ENCODE data around the gene FAM161B. TPM values are rescaled to one million over a fixed set of nuclear protein-coding genes. Genes with fewer than 3 reads are reported as not detected.

FAM161B gene, protein sequence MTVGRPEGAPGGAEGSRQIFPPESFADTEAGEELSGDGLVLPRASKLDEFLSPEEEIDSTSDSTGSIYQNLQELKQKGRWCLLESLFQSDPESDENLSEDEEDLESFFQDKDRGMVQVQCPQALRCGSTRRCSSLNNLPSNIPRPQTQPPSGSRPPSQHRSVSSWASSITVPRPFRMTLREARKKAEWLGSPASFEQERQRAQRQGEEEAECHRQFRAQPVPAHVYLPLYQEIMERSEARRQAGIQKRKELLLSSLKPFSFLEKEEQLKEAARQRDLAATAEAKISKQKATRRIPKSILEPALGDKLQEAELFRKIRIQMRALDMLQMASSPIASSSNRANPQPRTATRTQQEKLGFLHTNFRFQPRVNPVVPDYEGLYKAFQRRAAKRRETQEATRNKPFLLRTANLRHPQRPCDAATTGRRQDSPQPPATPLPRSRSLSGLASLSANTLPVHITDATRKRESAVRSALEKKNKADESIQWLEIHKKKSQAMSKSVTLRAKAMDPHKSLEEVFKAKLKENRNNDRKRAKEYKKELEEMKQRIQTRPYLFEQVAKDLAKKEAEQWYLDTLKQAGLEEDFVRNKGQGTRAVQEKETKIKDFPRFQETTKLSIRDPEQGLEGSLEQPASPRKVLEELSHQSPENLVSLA
- 3.4 and 4.6 TPM in 2 replicates for total RNA-seq

GRCh38 chr14:73949752-73950734 is at the start of gene FAM161B, which contains the start of gene COQ6:
TSS of gene FAM161B (minus strand) at chr14:73950094. CDS start at chr14:73950026, 68 bp downstream.
TSS of gene COQ6 (plus strand) at chr14:73950302. CDS start at chr14:73950333, 31 bp downstream.

GRCh38 chr14:73886449-73887317 is 63.2 kb downstream of the FAM161B start, which contains the start of gene ZNF410:
TSS of gene ZNF410 (plus strand) at chr14:73886859. CDS start at chr14:73892176, 5,317 bp downstream.

Other genes with a start within 250 kb of the FAM161B start
- 24.5 and 26.2 TPM in 2 replicates for gene PNMA1, start 235.7 kb downstream of the FAM161B start, total RNA-seq
- 4.6 and 6.2 TPM in 2 replicates for gene PTGR2, start 98.3 kb downstream of the FAM161B start, total RNA-seq
- gene ZNF410, start 63.2 kb downstream of the FAM161B start, total RNA-seq: 54.5 and 60.8 TPM in 2 replicates
- gene COQ6, start 208 bp upstream of the FAM161B start, total RNA-seq: 19.3 and 23.2 TPM in 2 replicates
- 8.9 and 10.8 TPM in 2 replicates for gene ENTPD5, start 69.2 kb upstream of the FAM161B start, total RNA-seq
- gene BBOF1, start 69.3 kb upstream of the FAM161B start, total RNA-seq: 4.0 and 10.6 TPM in 2 replicates
- gene ALDH6A1, start 134.4 kb upstream of the FAM161B start, total RNA-seq: 13.0 and 16.5 TPM in 2 replicates
- 7.6 and 9.2 TPM in 2 replicates for gene LIN52, start 134.9 kb upstream of the FAM161B start, total RNA-seq

Measured in myometrial cell (primary cell).